ENCODE data around the gene KRTDAP. TPM values are rescaled to one million over a fixed set of nuclear protein-coding genes. Genes with fewer than 3 reads are reported as not detected.

The KRTDAP gene
- total and polyA plus RNA-seq, 10 of the 15 experiments (the other 5 are each of a cell fraction or from before 2014, with no cell fraction given): 0.23 TPM; not detected in 9

DNA sequence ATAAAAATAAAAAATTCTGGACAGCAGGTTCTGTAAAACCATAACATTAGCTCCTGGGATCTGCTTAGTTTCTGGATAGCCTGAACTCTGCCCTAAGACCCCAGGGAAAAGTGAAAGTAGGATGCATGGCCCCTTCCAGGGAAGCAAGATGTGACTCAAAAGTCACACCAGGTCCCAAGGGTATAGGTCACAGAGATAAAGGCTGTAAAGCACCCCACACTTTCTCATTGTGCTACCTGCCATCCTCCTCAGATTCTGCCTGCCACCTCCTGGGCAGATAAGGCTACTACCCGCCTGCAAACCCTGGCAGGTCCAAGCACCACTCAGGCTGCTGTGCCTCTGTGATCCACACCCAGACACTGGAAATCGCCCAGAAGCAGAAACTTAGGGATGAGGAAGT lies 21.6 kb downstream of the KRTDAP start (continued):
- TF ChIP-seq, protein P1, sequence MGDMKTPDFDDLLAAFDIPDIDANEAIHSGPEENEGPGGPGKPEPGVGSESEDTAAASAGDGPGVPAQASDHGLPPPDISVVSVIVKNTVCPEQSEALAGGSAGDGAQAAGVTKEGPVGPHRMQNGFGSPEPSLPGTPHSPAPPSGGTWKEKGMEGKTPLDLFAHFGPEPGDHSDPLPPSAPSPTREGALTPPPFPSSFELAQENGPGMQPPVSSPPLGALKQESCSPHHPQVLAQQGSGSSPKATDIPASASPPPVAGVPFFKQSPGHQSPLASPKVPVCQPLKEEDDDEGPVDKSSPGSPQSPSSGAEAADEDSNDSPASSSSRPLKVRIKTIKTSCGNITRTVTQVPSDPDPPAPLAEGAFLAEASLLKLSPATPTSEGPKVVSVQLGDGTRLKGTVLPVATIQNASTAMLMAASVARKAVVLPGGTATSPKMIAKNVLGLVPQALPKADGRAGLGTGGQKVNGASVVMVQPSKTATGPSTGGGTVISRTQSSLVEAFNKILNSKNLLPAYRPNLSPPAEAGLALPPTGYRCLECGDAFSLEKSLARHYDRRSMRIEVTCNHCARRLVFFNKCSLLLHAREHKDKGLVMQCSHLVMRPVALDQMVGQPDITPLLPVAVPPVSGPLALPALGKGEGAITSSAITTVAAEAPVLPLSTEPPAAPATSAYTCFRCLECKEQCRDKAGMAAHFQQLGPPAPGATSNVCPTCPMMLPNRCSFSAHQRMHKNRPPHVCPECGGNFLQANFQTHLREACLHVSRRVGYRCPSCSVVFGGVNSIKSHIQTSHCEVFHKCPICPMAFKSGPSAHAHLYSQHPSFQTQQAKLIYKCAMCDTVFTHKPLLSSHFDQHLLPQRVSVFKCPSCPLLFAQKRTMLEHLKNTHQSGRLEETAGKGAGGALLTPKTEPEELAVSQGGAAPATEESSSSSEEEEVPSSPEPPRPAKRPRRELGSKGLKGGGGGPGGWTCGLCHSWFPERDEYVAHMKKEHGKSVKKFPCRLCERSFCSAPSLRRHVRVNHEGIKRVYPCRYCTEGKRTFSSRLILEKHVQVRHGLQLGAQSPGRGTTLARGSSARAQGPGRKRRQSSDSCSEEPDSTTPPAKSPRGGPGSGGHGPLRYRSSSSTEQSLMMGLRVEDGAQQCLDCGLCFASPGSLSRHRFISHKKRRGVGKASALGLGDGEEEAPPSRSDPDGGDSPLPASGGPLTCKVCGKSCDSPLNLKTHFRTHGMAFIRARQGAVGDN (IDR thresholded peaks at IDR 0.05): peak; percentile 92
- TF ChIP-seq GATAD2B (conservative IDR thresholded peaks at IDR 0.05; ENCODE audit: low read depth): peak; percentile 94
- peak; percentile 65; the same call in 1 of the 2 replicates for TF ChIP-seq MTA2 (IDR thresholded peaks at IDR 0.05; ENCODE audit: low read depth)
- TF ChIP-seq, protein P2, sequence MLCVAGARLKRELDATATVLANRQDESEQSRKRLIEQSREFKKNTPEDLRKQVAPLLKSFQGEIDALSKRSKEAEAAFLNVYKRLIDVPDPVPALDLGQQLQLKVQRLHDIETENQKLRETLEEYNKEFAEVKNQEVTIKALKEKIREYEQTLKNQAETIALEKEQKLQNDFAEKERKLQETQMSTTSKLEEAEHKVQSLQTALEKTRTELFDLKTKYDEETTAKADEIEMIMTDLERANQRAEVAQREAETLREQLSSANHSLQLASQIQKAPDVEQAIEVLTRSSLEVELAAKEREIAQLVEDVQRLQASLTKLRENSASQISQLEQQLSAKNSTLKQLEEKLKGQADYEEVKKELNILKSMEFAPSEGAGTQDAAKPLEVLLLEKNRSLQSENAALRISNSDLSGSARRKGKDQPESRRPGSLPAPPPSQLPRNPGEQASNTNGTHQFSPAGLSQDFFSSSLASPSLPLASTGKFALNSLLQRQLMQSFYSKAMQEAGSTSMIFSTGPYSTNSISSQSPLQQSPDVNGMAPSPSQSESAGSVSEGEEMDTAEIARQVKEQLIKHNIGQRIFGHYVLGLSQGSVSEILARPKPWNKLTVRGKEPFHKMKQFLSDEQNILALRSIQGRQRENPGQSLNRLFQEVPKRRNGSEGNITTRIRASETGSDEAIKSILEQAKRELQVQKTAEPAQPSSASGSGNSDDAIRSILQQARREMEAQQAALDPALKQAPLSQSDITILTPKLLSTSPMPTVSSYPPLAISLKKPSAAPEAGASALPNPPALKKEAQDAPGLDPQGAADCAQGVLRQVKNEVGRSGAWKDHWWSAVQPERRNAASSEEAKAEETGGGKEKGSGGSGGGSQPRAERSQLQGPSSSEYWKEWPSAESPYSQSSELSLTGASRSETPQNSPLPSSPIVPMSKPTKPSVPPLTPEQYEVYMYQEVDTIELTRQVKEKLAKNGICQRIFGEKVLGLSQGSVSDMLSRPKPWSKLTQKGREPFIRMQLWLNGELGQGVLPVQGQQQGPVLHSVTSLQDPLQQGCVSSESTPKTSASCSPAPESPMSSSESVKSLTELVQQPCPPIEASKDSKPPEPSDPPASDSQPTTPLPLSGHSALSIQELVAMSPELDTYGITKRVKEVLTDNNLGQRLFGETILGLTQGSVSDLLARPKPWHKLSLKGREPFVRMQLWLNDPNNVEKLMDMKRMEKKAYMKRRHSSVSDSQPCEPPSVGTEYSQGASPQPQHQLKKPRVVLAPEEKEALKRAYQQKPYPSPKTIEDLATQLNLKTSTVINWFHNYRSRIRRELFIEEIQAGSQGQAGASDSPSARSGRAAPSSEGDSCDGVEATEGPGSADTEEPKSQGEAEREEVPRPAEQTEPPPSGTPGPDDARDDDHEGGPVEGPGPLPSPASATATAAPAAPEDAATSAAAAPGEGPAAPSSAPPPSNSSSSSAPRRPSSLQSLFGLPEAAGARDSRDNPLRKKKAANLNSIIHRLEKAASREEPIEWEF (IDR thresholded peaks at IDR 0.05; ENCODE audit: insufficient replicate concordance, low read depth, low read length): peak; percentile 76
- no peak for TF ChIP-seq KDM1A (IDR thresholded peaks at IDR 0.05; ENCODE audit: borderline replicate concordance)
- TF ChIP-seq, protein P3, sequence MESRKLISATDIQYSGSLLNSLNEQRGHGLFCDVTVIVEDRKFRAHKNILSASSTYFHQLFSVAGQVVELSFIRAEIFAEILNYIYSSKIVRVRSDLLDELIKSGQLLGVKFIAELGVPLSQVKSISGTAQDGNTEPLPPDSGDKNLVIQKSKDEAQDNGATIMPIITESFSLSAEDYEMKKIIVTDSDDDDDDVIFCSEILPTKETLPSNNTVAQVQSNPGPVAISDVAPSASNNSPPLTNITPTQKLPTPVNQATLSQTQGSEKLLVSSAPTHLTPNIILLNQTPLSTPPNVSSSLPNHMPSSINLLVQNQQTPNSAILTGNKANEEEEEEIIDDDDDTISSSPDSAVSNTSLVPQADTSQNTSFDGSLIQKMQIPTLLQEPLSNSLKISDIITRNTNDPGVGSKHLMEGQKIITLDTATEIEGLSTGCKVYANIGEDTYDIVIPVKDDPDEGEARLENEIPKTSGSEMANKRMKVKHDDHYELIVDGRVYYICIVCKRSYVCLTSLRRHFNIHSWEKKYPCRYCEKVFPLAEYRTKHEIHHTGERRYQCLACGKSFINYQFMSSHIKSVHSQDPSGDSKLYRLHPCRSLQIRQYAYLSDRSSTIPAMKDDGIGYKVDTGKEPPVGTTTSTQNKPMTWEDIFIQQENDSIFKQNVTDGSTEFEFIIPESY (IDR thresholded peaks at IDR 0.05): no peak
- no peak for TF ChIP-seq SREBF1 (IDR thresholded peaks at IDR 0.05; ENCODE audit: low read length)
- TF ChIP-seq GABPA (IDR thresholded peaks at IDR 0.05; ENCODE audit: low read depth): no peak
- peak; percentile 53 for TF ChIP-seq RELA (IDR thresholded peaks at IDR 0.05; ENCODE audit: borderline replicate concordance, partially characterized antibody)
- TF ChIP-seq, protein P4, sequence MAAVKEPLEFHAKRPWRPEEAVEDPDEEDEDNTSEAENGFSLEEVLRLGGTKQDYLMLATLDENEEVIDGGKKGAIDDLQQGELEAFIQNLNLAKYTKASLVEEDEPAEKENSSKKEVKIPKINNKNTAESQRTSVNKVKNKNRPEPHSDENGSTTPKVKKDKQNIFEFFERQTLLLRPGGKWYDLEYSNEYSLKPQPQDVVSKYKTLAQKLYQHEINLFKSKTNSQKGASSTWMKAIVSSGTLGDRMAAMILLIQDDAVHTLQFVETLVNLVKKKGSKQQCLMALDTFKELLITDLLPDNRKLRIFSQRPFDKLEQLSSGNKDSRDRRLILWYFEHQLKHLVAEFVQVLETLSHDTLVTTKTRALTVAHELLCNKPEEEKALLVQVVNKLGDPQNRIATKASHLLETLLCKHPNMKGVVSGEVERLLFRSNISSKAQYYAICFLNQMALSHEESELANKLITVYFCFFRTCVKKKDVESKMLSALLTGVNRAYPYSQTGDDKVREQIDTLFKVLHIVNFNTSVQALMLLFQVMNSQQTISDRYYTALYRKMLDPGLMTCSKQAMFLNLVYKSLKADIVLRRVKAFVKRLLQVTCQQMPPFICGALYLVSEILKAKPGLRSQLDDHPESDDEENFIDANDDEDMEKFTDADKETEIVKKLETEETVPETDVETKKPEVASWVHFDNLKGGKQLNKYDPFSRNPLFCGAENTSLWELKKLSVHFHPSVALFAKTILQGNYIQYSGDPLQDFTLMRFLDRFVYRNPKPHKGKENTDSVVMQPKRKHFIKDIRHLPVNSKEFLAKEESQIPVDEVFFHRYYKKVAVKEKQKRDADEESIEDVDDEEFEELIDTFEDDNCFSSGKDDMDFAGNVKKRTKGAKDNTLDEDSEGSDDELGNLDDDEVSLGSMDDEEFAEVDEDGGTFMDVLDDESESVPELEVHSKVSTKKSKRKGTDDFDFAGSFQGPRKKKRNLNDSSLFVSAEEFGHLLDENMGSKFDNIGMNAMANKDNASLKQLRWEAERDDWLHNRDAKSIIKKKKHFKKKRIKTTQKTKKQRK (IDR thresholded peaks at IDR 0.05; ENCODE audit: low read depth, low read length): no peak
- no peak for TF ChIP-seq POLR2AphosphoS2 (IDR thresholded peaks at IDR 0.05; ENCODE audit: low read depth, low read length)
- TF ChIP-seq BRCA1 (IDR thresholded peaks at IDR 0.05; ENCODE audit: low read depth, low read length): no peak
- TF ChIP-seq, protein P5, sequence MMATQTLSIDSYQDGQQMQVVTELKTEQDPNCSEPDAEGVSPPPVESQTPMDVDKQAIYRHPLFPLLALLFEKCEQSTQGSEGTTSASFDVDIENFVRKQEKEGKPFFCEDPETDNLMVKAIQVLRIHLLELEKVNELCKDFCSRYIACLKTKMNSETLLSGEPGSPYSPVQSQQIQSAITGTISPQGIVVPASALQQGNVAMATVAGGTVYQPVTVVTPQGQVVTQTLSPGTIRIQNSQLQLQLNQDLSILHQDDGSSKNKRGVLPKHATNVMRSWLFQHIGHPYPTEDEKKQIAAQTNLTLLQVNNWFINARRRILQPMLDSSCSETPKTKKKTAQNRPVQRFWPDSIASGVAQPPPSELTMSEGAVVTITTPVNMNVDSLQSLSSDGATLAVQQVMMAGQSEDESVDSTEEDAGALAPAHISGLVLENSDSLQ (IDR thresholded peaks at IDR 0.05): 0 out of 2 replicates have a peak, but pooled peaks have one; percentile 18
- no peak for TF ChIP-seq CHD1 (IDR thresholded peaks at IDR 0.05; ENCODE audit: low read depth, low read length)
- TF ChIP-seq ZNF622 (IDR thresholded peaks at IDR 0.05): no peak

All from GM12878 (cell line).